BLaER1 treated with 17β-estradiol and CSF1 and Interleukin-3, amounts not matched to agents 10 nM and 100 nM (cell line): ENCODE results near the gene BNIP1.
A peak's percentile ranks its signal among the peaks of the same experiment; 100 is the strongest.

Source experiments
- H3K27ac ChIP-seq, 11 experiments: shearing (Covaris generic); formaldehyde crosslinking; 2 replicates each; pipeline ENCODE4 v1.8.1; 2022
- H3K27me3 ChIP-seq, 11 experiments: shearing (Covaris generic); formaldehyde crosslinking; 2 replicates each; pipeline ENCODE4 v1.8.1; 2022
- H3K36me3 ChIP-seq, 11 experiments: shearing (Covaris generic); formaldehyde crosslinking; 2 replicates each; pipeline ENCODE4 v1.8.1; 2022
- H3K4me1 ChIP-seq, 10 experiments: shearing (Covaris generic); formaldehyde crosslinking; 2 replicates each; pipeline ENCODE4 v1.8.1; 2022
- H3K4me2 ChIP-seq, 11 experiments: shearing (Covaris generic); formaldehyde crosslinking; 2 replicates each; pipeline ENCODE4 v1.8.1; 2022
- H3K4me3 ChIP-seq, 10 experiments: shearing (Covaris generic); formaldehyde crosslinking; 2 replicates each; pipeline ENCODE4 v1.8.1; 2022
- H3K9ac ChIP-seq, 11 experiments: shearing (Covaris generic); formaldehyde crosslinking; 2 replicates each; pipeline ENCODE4 v1.8.1; 2022
- H3K9me3 ChIP-seq, 11 experiments: shearing (Covaris generic); formaldehyde crosslinking; replicated peaks in 1 of 11; 2 replicates each; pipeline ENCODE4 v1.8.1; 2022
- H4K20me1 ChIP-seq, 11 experiments: shearing (Covaris generic); formaldehyde crosslinking; 2 replicates each; pipeline ENCODE4 v1.8.1; 2022
- Cebpa-rat ChIP-seq, 11 experiments: shearing (Covaris generic); IDR thresholded peaks; 2 replicates each; pipeline ENCODE4 v1.8.1; 2022

BNIP1 gene

GRCh38 chr5:173144200-173145176, at the start of gene BNIP1:
Gene BNIP1 (plus strand): TSS chr5:173144531. CDS start chr5:173144546, 15 bp downstream.
- H3K27me3 ChIP-seq = no peaks in the 10 kb centered on the region
- H3K27ac ChIP-seq = peak within 1 kb of the TSS; percentile 81 to 94 (median 89)
- H3K4me3 ChIP-seq = peak within 1 kb of the TSS; percentile 79 to 99 (median 91)
- peak within 1 kb of the TSS; percentile 65 to 96 (median 89) for H3K4me2 ChIP-seq
- H3K9ac ChIP-seq = peak within 1 kb of the TSS; percentile 80 to 95 (median 90)
- H3K9me3 ChIP-seq = no peaks in the 10 kb centered on the region
- H4K20me1 ChIP-seq = no peaks in the 10 kb centered on the region; a peak in 1 of 22 replicates
- no peak for TF ChIP-seq Cebpa-rat (IDR thresholded peaks at IDR 0.05)
- H3K36me3 ChIP-seq = peaks cover 21 to 35% (median 29%) of the 10 kb centered on the region in 11 experiments
- H3K4me1 ChIP-seq = peaks cover 7 to 15% (median 9%) of the 10 kb centered on the region in 10 experiments; a peak in 17 of 20 replicates

GRCh38 chr5:173098787-173099186, 45.5 kb upstream of the BNIP1 start:
- Histone ChIP-seq H3K27ac (no peak overlapping the region), H3K4me2 (no peak overlapping the region), H3K9me3 (peaks cover 15 to 26% (median 25%) of the 10 kb centered on the region in 11 experiments), H3K4me3 (no peak overlapping the region), H3K4me1 (peaks cover 0 to 28% (median 0%) of the 10 kb centered on the region in 10 experiments; a peak in 4 of 20 replicates), H3K36me3 (peaks cover 14 to 27% (median 21%) of the 10 kb centered on the region in 11 experiments; a peak in 18 of 22 replicates), H3K27me3 (no peaks in the 10 kb centered on the region), H4K20me1 (peaks cover 0 to 80% (median 0%) of the 10 kb centered on the region in 11 experiments; a peak in 4 of 22 replicates), H3K9ac (no peak overlapping the region)
- no peak for TF ChIP-seq Cebpa-rat (IDR thresholded peaks at IDR 0.05)

- TF ChIP-seq Cebpa-rat (IDR thresholded peaks at IDR 0.05) = no peak
- Histone ChIP-seq H3K9me3 (peaks cover 15 to 26% (median 25%) of the 10 kb centered on the region in 11 experiments), H3K36me3 (peaks cover 14 to 27% (median 21%) of the 10 kb centered on the region in 11 experiments; a peak in 18 of 22 replicates), H3K9ac (no peak overlapping the region), H3K4me1 (peaks cover 0 to 21% (median 0%) of the 10 kb centered on the region in 10 experiments; a peak in 4 of 20 replicates), H3K27ac (no peak overlapping the region), H3K4me2 (no peak overlapping the region), H4K20me1 (peaks cover 0 to 80% (median 0%) of the 10 kb centered on the region in 11 experiments; a peak in 4 of 22 replicates), H3K4me3 (no peak overlapping the region), H3K27me3 (no peaks in the 10 kb centered on the region)
Observed at GRCh38 chr5:173099461-173099860, 44.9 kb upstream of the BNIP1 start.

- Histone ChIP-seq H3K27ac (no peak overlapping the region), H3K4me2 (no peak overlapping the region), H3K9me3 (peaks cover 15 to 26% (median 25%) of the 10 kb centered on the region in 11 experiments), H3K9ac (no peak overlapping the region), H3K27me3 (no peaks in the 10 kb centered on the region), H3K36me3 (peaks cover 14 to 27% (median 21%) of the 10 kb centered on the region in 11 experiments; a peak in 18 of 22 replicates), H3K4me3 (no peak overlapping the region), H3K4me1 (peaks cover 0 to 16% (median 0%) of the 10 kb centered on the region in 10 experiments; a peak in 3 of 20 replicates), H4K20me1 (peaks cover 0 to 82% (median 0%) of the 10 kb centered on the region in 11 experiments; a peak in 4 of 22 replicates)
- no peak for TF ChIP-seq Cebpa-rat (IDR thresholded peaks at IDR 0.05)
Observed at GRCh38 chr5:173101245-173101644, 43.1 kb upstream of the BNIP1 start.

- Histone ChIP-seq H3K4me2 (no peak overlapping the region), H3K9me3 (peaks cover 15 to 26% (median 25%) of the 10 kb centered on the region in 11 experiments), H3K4me1 (0 out of 20 replicates have a peak, but pooled peaks cover 0 to 1% (median 0%) of the 10 kb centered on the region in 10 experiments), H3K27me3 (no peaks in the 10 kb centered on the region), H3K36me3 (peaks cover 14 to 28% (median 21%) of the 10 kb centered on the region in 11 experiments; a peak in 18 of 22 replicates), H3K27ac (no peak overlapping the region), H4K20me1 (peaks cover 0 to 84% (median 0%) of the 10 kb centered on the region in 11 experiments; a peak in 4 of 22 replicates), H3K9ac (no peak overlapping the region), H3K4me3 (no peak overlapping the region)
- no peak for TF ChIP-seq Cebpa-rat (IDR thresholded peaks at IDR 0.05)
Observed at GRCh38 chr5:173103411-173103810, 40.9 kb upstream of the BNIP1 start.

- no peak overlapping the region for H3K4me2 ChIP-seq
- H3K36me3 ChIP-seq = peaks cover 19 to 57% (median 36%) of the 10 kb centered on the region in 11 experiments; a peak in 21 of 22 replicates
- H3K4me1 ChIP-seq = no peaks in the 10 kb centered on the region
- no peaks in the 10 kb centered on the region for H3K27me3 ChIP-seq
- no peak overlapping the region for H3K4me3 ChIP-seq
- H3K27ac ChIP-seq = no peak overlapping the region
- H4K20me1 ChIP-seq = peaks cover 0 to 74% (median 0%) of the 10 kb centered on the region in 11 experiments; a peak in 2 of 22 replicates
- TF ChIP-seq Cebpa-rat (IDR thresholded peaks at IDR 0.05) = no peak
- H3K9me3 ChIP-seq = no peaks in the 10 kb centered on the region
- H3K9ac ChIP-seq = no peak overlapping the region
Observed at GRCh38 chr5:173108914-173109313, 35.4 kb upstream of the BNIP1 start.

- Histone ChIP-seq H3K9me3 (peaks cover 2 to 20% (median 16%) of the 10 kb centered on the region in 11 experiments; a peak in 18 of 22 replicates), H3K27me3 (no peaks in the 10 kb centered on the region), H3K27ac (peak overlapping the region in 10 of 11 experiments; percentile 34 to 81 (median 72); a peak in 18 of 22 replicates), H4K20me1 (peaks cover 0 to 23% (median 0%) of the 10 kb centered on the region in 11 experiments; a peak in 2 of 22 replicates), H3K36me3 (peaks cover 19 to 92% (median 43%) of the 10 kb centered on the region in 11 experiments; a peak in 21 of 22 replicates), H3K4me3 (no peak overlapping the region), H3K4me2 (peak overlapping the region in 7 of 11 experiments; percentile 26 to 61 (median 49); a peak in 6 of 22 replicates), H3K9ac (peak overlapping the region in 1 of 11 experiments; percentile 5; a peak in 1 of 22 replicates), H3K4me1 (peaks cover 9 to 19% (median 16%) of the 10 kb centered on the region in 10 experiments; a peak in 16 of 20 replicates)
- no peak for TF ChIP-seq Cebpa-rat (IDR thresholded peaks at IDR 0.05)
Observed at GRCh38 chr5:173114536-173114935, 29.8 kb upstream of the BNIP1 start.

- Histone ChIP-seq H3K4me1 (peaks cover 7 to 16% (median 13%) of the 10 kb centered on the region in 10 experiments; a peak in 16 of 20 replicates), H3K9ac (no peak overlapping the region)
- TF ChIP-seq Cebpa-rat (IDR thresholded peaks at IDR 0.05) = no peak
Observed at GRCh38 chr5:173119719-173120118, 24.6 kb upstream of the BNIP1 start.

More at GRCh38 chr5:173119719-173120118, 24.6 kb upstream of the BNIP1 start:
- Histone ChIP-seq H3K36me3 (peaks cover 5 to 84% (median 31%) of the 10 kb centered on the region in 11 experiments; a peak in 18 of 22 replicates), H4K20me1 (peaks cover 0 to 15% (median 0%) of the 10 kb centered on the region in 11 experiments; a peak in 2 of 22 replicates), H3K27me3 (no peaks in the 10 kb centered on the region), H3K9me3 (peaks cover 10 to 30% (median 25%) of the 10 kb centered on the region in 11 experiments; a peak in 20 of 22 replicates), H3K4me3 (no peak overlapping the region), H3K4me2 (no peak overlapping the region), H3K27ac (no peak overlapping the region)
